Measurements from ENCODE around the gene SH3RF3. TPM values are rescaled to one million over a fixed set of nuclear protein-coding genes. Genes with fewer than 3 reads are reported as not detected.

Gene SH3RF3
- total RNA-seq, 1 donor from 2014 or later: 59.5 TPM

DNA sequence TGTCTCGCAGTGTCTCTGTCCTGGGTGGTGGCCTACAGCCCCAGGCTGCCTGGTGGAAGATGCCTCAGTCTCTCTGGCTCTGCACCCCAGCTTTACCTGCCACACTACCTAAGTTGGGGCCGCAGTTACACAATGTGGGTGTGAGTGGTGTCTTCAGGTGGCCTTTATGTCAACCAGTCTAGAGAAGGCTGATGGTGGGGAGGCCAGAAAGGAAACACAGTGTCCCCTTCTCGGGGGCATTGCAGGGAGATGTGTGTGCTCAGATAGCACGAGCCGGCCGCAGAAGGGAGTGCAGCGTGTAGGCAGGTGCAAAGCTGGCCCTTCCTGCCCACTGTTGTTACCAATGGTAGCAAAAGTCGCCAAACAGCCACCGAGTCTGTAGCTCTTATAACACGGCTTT is 216.1 kb downstream of the SH3RF3 start:
- Mint-ChIP-seq H3K4me1 (ENCODE audit: low read depth) (peaks cover 72% of the 10 kb centered on the region), H3K27ac (ENCODE audit: unreplicated experiment) (peak overlapping the region; percentile 77), H3K4me3 (ENCODE audit: unreplicated experiment) (no peak overlapping the region), H3K27me3 (ENCODE audit: low read depth) (no peaks in the 10 kb centered on the region), H3K36me3 (ENCODE audit: low read depth) (peaks cover 12% of the 10 kb centered on the region), H3K9me3 (ENCODE audit: low read depth) (no peaks in the 10 kb centered on the region)
- no peak for DNase-seq (ENCODE audit: low spot score)
- TF ChIP-seq, protein P1, sequence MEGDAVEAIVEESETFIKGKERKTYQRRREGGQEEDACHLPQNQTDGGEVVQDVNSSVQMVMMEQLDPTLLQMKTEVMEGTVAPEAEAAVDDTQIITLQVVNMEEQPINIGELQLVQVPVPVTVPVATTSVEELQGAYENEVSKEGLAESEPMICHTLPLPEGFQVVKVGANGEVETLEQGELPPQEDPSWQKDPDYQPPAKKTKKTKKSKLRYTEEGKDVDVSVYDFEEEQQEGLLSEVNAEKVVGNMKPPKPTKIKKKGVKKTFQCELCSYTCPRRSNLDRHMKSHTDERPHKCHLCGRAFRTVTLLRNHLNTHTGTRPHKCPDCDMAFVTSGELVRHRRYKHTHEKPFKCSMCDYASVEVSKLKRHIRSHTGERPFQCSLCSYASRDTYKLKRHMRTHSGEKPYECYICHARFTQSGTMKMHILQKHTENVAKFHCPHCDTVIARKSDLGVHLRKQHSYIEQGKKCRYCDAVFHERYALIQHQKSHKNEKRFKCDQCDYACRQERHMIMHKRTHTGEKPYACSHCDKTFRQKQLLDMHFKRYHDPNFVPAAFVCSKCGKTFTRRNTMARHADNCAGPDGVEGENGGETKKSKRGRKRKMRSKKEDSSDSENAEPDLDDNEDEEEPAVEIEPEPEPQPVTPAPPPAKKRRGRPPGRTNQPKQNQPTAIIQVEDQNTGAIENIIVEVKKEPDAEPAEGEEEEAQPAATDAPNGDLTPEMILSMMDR (IDR thresholded peaks at IDR 0.05): no peak

DNA sequence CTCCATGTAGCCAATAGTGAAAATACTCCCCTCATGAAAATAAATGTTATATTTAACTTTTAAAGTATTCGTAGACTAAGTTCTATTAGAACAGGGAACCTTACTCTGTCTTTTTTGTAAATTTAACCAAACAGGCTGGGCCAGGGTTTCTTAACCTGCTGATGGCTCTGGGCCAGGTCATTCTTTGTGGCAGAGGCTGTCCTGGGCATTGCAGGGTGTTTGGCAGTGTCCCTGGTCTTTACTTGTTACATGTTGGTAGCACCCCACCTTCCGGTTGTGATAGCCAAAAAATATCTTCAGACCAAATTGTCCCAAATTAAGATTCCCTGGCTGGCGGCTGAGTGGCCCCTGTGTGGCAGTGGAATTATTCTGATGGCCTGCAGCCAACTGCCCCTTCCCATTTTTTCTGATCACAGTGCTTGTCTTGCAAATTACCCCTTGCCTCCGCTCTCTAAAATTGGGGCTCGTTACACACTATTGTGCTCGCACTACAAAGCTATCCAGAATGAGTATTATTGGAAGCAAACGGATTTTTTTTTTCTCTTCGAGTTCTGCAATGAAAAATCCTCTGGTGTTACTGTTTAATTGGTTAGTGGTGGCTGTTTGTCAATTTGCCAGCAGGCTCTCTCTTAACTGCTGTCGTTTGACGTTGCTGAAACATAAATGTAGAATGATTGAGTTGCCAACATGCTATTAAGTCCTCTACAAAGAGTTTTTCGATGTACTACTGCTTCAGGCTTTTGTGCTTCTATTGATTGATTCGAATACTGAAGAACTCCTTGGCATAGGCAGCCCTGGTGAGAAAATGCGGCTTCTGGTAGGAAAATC is 216.9 kb downstream of the SH3RF3 start:
- Mint-ChIP-seq H3K9me3 (ENCODE audit: low read depth) (no peaks in the 10 kb centered on the region), H3K4me1 (ENCODE audit: low read depth) (peaks cover 73% of the 10 kb centered on the region), H3K27ac (ENCODE audit: unreplicated experiment) (no peak overlapping the region), H3K4me3 (ENCODE audit: unreplicated experiment) (no peak overlapping the region), H3K27me3 (ENCODE audit: low read depth) (no peaks in the 10 kb centered on the region), H3K36me3 (ENCODE audit: low read depth) (peaks cover 9% of the 10 kb centered on the region)
- DNase-seq (ENCODE audit: low spot score): no peak
- TF ChIP-seq, protein P1 (IDR thresholded peaks at IDR 0.05): no peak

DNA sequence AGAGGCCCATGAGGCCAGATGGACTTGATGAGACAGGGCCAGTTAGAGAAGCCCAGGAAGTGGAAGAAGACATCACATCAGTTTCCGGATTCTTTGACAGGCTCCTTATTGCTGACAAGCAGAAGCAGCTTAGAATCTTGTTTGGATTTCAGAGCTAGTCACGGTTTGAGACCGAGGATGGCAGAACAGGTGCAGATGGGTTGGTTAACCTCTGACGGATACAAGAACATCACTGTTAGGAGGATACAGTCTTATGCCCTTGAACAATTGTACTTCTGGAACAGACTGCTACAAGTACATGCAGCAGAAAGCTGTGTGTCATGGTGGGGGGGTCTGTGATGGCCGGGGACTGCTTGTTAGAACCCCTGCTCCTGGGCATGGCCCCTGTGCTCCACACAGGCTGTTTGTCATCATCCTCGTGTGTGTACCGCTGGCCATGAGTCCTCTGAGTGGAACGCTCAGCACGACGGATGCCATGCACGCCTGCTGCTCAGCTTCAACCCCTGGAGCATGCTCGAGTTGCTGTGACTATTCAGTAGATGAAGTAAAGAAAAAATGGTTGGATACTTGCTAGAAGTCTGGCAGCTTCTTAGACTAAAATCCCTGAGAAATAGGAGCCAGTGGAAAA is 217.7 kb downstream of the SH3RF3 start:
- Mint-ChIP-seq H3K4me1 (ENCODE audit: low read depth) (peaks cover 73% of the 10 kb centered on the region), H3K27me3 (ENCODE audit: low read depth) (no peaks in the 10 kb centered on the region), H3K36me3 (ENCODE audit: low read depth) (peaks cover 7% of the 10 kb centered on the region), H3K4me3 (ENCODE audit: unreplicated experiment) (no peak overlapping the region), H3K9me3 (ENCODE audit: low read depth) (no peaks in the 10 kb centered on the region), H3K27ac (ENCODE audit: unreplicated experiment) (no peak overlapping the region)
- no peak for DNase-seq (ENCODE audit: low spot score)
- TF ChIP-seq, protein P1 (IDR thresholded peaks at IDR 0.05): no peak

DNA sequence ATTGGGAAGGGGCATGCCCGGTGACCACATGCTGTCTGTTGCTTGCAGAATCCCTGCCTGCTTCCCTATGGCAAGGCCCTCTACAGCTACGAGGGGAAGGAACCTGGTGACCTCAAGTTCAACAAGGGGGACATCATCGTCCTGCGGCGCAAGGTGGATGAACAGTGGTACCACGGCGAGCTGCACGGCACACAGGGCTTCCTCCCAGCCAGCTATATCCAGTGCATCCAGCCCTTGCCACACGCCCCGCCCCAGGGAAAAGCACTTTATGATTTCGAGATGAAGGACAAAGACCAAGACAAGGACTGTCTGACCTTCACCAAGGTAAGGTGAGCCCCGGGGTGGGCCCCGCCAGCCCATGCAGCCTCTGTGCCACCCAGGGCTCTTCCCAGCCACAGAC is 218.6 kb downstream of the SH3RF3 start:
- Mint-ChIP-seq H3K36me3 (ENCODE audit: low read depth) (peaks cover 7% of the 10 kb centered on the region), H3K4me3 (ENCODE audit: unreplicated experiment) (no peak overlapping the region), H3K27me3 (ENCODE audit: low read depth) (no peaks in the 10 kb centered on the region), H3K9me3 (ENCODE audit: low read depth) (no peaks in the 10 kb centered on the region), H3K4me1 (ENCODE audit: low read depth) (peaks cover 77% of the 10 kb centered on the region), H3K27ac (ENCODE audit: unreplicated experiment) (no peak overlapping the region)
- DNase-seq (ENCODE audit: low spot score): no peak
- TF ChIP-seq, protein P1 (IDR thresholded peaks at IDR 0.05): no peak

DNA sequence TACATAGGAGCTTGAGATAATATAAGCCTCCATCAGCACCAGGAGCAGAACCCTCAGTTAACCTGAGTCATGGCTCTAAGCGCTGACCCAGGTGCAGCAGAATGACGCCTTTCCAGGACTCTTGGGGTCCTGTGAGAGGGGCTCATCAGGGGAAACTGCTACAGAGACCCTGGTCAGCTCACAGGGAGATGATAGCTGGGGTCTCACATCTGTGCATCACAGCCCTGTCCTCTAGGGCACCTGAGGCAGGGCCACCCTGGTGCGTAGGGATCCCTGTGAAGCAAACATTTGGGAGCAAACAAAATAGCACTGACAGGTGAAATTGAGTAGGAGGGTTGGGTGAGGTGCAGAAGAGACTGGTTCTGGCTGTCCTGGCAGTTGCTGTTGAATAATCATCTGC is 219.2 kb downstream of the SH3RF3 start:
- no peaks in the 10 kb centered on the region for H3K9me3 Mint-ChIP-seq (ENCODE audit: low read depth)
- H3K27ac Mint-ChIP-seq (ENCODE audit: unreplicated experiment): no peak overlapping the region
- H3K27me3 Mint-ChIP-seq (ENCODE audit: low read depth): no peaks in the 10 kb centered on the region
- no peak for DNase-seq (ENCODE audit: low spot score)
- TF ChIP-seq, protein P1 (IDR thresholded peaks at IDR 0.05): no peak
- H3K4me1 Mint-ChIP-seq (ENCODE audit: low read depth): peaks cover 77% of the 10 kb centered on the region
- H3K4me3 Mint-ChIP-seq (ENCODE audit: unreplicated experiment): no peak overlapping the region
- peaks cover 7% of the 10 kb centered on the region for H3K36me3 Mint-ChIP-seq (ENCODE audit: low read depth)

Measured in chondrocyte (in vitro differentiated cells).